Activated T-cell treated with anti-CD3 and anti-CD28 coated beads, Interleukin-2, amount 50 U/mL, for 24 hours (primary cell): ENCODE results near the gene RELB.

Experiments
- DNase-seq: peaks from one replicate; pipeline ENCODE4 v3.0.0-alpha.2; 2020
- H3K27ac Mint-ChIP-seq: 2 replicates; pipeline ENCODE4 v1.8.0; 2020; ENCODE audit warnings: mild to moderate bottlenecking, mixed read lengths
- H3K27me3 Mint-ChIP-seq: 2 replicates; pipeline ENCODE4 v1.8.0; 2020; ENCODE audit warnings: mixed read lengths
- H3K36me3 Mint-ChIP-seq: 2 replicates; pipeline ENCODE4 v1.8.0; 2020; ENCODE audit warnings: low read depth, mixed read lengths
- H3K4me1 Mint-ChIP-seq: 2 replicates; pipeline ENCODE4 v1.8.0; 2020; ENCODE audit warnings: low read depth, mixed read lengths
- H3K4me3 Mint-ChIP-seq: 2 replicates; pipeline ENCODE4 v1.8.0; 2020; ENCODE audit warnings: mild to moderate bottlenecking, moderate library complexity, mixed read lengths
- H3K9me3 Mint-ChIP-seq: 2 replicates; pipeline ENCODE4 v1.8.0; 2020; ENCODE audit warnings: mixed read lengths

The RELB gene

GRCh38 chr19:45070861-45071544 is 69.7 kb downstream of the RELB start:
- Mint-ChIP-seq H3K27ac (peak overlapping the region; percentile 33), H3K27me3 (no peaks in the 10 kb centered on the region), H3K9me3 (no peaks in the 10 kb centered on the region), H3K4me3 (no peak overlapping the region), H3K4me1 (peaks cover 7% of the 10 kb centered on the region), H3K36me3 (peaks cover 70% of the 10 kb centered on the region)
- no peak for DNase-seq

GRCh38 chr19:45071545-45071938 is 70.3 kb downstream of the RELB start:
- peaks cover 68% of the 10 kb centered on the region for H3K36me3 Mint-ChIP-seq
- DNase-seq, result no peak
- no peak overlapping the region for H3K4me3 Mint-ChIP-seq
- H3K27me3 Mint-ChIP-seq, result no peaks in the 10 kb centered on the region
- peaks cover 9% of the 10 kb centered on the region for H3K4me1 Mint-ChIP-seq
- no peak overlapping the region for H3K27ac Mint-ChIP-seq
- no peaks in the 10 kb centered on the region for H3K9me3 Mint-ChIP-seq

- Mint-ChIP-seq H3K27me3 (no peaks in the 10 kb centered on the region), H3K9me3 (no peaks in the 10 kb centered on the region), H3K36me3 (peaks cover 63% of the 10 kb centered on the region), H3K4me3 (no peak overlapping the region), H3K27ac (no peak overlapping the region), H3K4me1 (peaks cover 16% of the 10 kb centered on the region)
- no peak for DNase-seq
Measured at GRCh38 chr19:45071969-45072790, 70.9 kb downstream of the RELB start.

DNA sequence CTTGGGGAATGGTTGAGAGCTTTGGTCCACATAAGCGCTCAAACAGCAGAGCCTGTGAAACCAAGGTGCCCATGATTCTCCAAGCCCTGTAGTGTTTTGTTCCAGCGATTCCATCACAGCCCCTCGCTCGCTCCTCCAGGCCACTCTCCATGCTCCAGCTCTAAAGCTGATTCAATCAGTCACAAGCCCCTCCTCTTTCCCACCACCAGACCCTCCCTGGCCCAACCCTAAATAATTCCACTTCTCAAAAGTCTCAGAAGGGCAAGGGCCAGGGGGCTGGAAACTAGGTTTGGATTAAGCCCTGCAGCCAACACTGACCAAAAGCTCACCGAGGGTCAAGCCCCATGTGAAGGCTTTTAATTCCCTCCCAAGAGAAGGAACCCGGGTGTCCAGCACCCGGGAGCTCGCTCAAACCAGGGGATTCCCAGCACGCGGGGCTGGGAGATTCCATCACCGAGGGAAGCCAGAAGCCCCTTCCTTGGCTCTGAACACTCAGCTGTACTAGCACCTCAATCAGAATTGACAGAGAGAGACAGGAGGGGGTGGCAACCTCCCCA is 73.6 kb downstream of the RELB start:
- peak overlapping the region; percentile 84 for H3K4me3 Mint-ChIP-seq
- peak overlapping the region; percentile 77 for H3K27ac Mint-ChIP-seq

DNA sequence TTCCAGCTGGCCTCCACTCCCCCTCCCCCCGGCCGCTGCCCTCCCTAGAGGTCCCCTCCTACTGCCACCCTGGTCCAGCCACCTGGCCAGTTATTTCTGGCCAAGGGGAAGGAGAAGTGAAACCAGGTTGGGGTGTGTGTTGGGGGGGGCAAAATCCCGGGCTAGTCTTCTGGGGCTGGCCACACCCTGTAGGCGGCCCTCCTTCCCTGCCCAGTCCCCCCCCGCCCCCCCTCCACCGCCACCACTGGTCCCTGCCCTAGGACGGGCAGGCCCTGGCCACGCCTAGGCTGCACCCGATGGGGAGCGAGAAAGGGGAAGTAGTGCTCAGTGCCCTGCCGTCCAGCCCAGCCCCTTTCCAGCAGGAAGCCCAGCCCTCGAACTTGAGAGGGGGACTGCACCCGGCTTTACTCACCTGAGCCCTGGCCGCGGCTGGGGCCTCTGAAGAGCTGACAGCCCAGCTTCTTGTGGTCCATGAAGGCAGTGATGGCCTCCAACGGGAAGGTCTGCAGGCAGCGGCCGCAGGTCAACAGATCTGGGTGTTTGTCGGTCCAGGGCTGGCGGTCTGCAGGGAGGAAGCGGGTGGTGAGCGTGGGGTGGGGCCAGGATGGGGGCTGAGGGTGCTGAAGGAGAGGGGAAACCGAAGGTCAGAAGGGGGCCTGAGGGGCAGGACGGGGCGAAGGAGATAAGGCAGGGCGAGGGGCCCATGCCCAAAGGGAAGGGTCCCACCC is 74.2 kb downstream of the RELB start:
- Mint-ChIP-seq H3K27me3 (no peaks in the 10 kb centered on the region), H3K4me3 (peak overlapping the region; percentile 84), H3K9me3 (no peaks in the 10 kb centered on the region), H3K36me3 (peaks cover 48% of the 10 kb centered on the region), H3K4me1 (peaks cover 35% of the 10 kb centered on the region), H3K27ac (peak overlapping the region; percentile 73)
- peak; percentile 55 for DNase-seq

More for the DNA sequence above, 73.6 kb downstream of the RELB start:
- no peak for DNase-seq
- H3K9me3 Mint-ChIP-seq, result no peaks in the 10 kb centered on the region
- peaks cover 50% of the 10 kb centered on the region for H3K36me3 Mint-ChIP-seq
- peaks cover 29% of the 10 kb centered on the region for H3K4me1 Mint-ChIP-seq
- H3K27me3 Mint-ChIP-seq, result no peaks in the 10 kb centered on the region

DNA sequence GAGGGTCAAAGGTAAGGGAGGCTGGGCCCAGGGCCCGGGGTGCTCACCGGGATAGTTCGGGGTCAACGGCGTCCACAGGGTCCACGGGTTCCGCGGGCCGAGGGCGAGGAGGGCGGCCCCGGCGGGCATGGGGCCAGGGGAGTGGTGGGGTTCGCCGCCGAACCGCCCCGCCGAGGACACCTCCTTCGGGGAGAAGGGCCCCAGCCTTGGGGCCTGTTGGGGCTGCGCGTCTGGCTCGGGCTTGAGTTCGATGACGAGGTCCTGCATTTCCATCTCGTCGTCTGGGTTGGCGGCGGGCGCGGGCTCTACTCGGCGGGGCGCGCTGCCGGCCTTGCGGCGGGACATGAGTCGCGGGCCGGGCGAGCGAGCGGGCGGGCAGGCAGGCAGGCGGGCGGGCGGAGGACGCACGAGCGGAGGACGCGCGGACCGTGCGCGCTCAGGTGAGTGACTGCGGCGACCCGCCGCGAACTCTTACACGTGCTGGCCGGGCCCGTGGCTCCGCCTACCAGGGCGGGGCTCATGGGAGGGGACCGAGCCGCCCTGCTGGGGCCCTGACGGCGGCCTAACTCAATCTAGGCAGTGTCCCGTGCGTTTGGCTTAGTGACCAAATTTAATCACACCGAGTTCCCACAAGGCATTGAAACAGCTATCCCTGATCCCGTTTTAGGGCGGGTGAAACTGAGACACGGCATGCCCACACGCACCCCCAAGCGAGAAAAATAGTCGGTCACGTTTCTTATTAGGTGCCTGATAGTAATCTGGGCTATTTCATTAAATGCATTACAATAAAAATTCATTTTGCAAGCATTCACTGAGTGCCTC is 75.0 kb downstream of the RELB start, which contains the start of gene ZNF296:
ZNF296 (minus strand) TSS at position 450 of the 822 bp plus-strand sequence; CDS start at position 345, 105 bp downstream.
- peak; percentile 89 for DNase-seq
- peaks cover 40% of the 10 kb centered on the region for H3K4me1 Mint-ChIP-seq
- H3K4me3 Mint-ChIP-seq, result peak within 1 kb of the TSS; percentile 84
- peak within 1 kb of the TSS; percentile 82 for H3K27ac Mint-ChIP-seq
- peaks cover 46% of the 10 kb centered on the region for H3K36me3 Mint-ChIP-seq
- H3K9me3 Mint-ChIP-seq, result no peaks in the 10 kb centered on the region
- H3K27me3 Mint-ChIP-seq, result no peaks in the 10 kb centered on the region

DNA sequence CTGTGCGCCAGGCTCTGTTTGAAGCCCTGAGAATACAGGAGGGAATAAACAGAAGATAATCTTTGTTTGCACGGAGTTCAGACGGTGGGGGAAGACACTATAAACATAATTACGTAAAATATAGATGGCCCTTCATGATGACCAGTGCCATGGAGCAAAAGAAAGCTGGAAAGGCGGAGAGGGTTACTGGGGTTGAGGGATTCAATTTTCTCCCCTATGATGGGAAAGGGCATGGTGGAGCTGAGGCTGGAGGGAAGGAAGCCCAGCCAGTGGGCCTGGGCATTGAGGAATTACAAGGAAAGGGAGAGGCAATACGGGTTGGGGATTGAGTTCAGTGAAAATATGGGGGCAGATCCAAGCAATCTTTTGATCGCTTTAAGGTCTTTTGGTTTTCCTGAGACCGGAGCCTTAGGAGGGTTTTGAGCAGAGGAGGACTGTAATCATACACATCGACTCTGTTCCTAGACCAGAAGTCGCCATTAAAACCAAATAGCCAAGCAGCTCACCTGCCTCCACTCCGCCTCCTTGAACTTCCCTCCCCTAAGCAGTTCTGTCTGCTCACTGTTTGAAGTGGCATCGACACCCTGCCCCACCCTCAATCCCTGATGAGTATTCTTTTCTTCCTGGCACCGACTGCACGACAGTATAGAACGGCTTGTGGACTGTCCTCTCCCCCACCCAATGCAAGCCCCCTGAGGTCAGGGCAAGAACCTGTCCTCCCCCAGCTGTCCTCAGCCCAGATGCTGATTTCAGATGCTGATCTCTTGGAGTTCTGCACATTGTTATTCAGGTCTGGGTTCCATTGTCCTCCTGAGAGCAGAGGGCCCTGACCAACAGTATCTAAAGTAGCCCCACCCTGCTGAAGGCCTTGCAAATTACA is 75.8 kb downstream of the RELB start:
- H3K4me3 Mint-ChIP-seq, result peak overlapping the region; percentile 84
- peaks cover 48% of the 10 kb centered on the region for H3K4me1 Mint-ChIP-seq
- peak overlapping the region; percentile 82 for H3K27ac Mint-ChIP-seq
- H3K9me3 Mint-ChIP-seq, result no peaks in the 10 kb centered on the region
- DNase-seq, result no peak
- no peaks in the 10 kb centered on the region for H3K27me3 Mint-ChIP-seq
- peaks cover 48% of the 10 kb centered on the region for H3K36me3 Mint-ChIP-seq

GRCh38 chr19:45078390-45079062 is 77.3 kb downstream of the RELB start:
- Mint-ChIP-seq H3K27me3 (no peaks in the 10 kb centered on the region), H3K9me3 (no peaks in the 10 kb centered on the region), H3K4me1 (peaks cover 52% of the 10 kb centered on the region), H3K4me3 (peak overlapping the region; percentile 98), H3K36me3 (peaks cover 52% of the 10 kb centered on the region), H3K27ac (peak overlapping the region; percentile 79)
- DNase-seq, result no peak

- H3K9me3 Mint-ChIP-seq, result no peaks in the 10 kb centered on the region
- H3K36me3 Mint-ChIP-seq, result peaks cover 53% of the 10 kb centered on the region
- DNase-seq, result peak; percentile 93
- H3K27ac Mint-ChIP-seq, result peak within 1 kb of the TSS; percentile 94
- H3K27me3 Mint-ChIP-seq, result no peaks in the 10 kb centered on the region
- peak within 1 kb of the TSS; percentile 98 for H3K4me3 Mint-ChIP-seq
- peaks cover 52% of the 10 kb centered on the region for H3K4me1 Mint-ChIP-seq
Measured at GRCh38 chr19:45079063-45079910, 78.0 kb downstream of the RELB start, which contains the start of gene GEMIN7. Gene GEMIN7, plus strand, starts transcription at chr19:45079260. Its CDS starts 10,855 bp downstream, at chr19:45090115.

DNA sequence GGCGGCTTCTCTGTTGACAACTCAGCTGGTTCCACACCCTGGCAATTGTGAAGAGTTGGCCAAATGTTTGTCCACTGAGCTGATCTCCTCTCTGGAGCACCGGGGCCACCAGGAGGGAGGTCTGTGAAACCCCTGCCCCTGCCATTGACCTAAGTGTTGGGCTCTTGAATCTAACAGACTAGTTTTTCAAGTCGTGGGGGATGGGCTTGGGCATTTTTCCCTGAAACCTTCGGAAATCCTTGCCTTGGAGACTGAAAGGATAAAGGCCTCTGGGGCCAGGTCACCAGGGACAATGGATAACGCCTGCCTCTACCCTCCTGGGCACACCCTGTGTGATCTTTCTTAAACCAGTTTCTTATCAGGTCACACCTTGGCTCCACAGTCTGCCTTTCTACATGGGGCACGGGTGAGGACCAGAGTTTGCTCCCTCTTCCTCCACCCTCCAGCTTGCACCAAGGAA is 78.7 kb downstream of the RELB start:
- Mint-ChIP-seq H3K4me3 (peak overlapping the region; percentile 98), H3K27me3 (no peaks in the 10 kb centered on the region), H3K9me3 (no peaks in the 10 kb centered on the region), H3K36me3 (peaks cover 50% of the 10 kb centered on the region), H3K27ac (peak overlapping the region; percentile 94), H3K4me1 (peaks cover 46% of the 10 kb centered on the region)
- DNase-seq, result no peak

- Mint-ChIP-seq H3K27me3 (no peaks in the 10 kb centered on the region), H3K27ac (peak overlapping the region; percentile 42), H3K4me3 (no peak overlapping the region), H3K36me3 (peaks cover 63% of the 10 kb centered on the region), H3K4me1 (peaks cover 49% of the 10 kb centered on the region), H3K9me3 (no peaks in the 10 kb centered on the region)
- no peak for DNase-seq
Measured at GRCh38 chr19:45082170-45082569, 80.9 kb downstream of the RELB start.

DNA sequence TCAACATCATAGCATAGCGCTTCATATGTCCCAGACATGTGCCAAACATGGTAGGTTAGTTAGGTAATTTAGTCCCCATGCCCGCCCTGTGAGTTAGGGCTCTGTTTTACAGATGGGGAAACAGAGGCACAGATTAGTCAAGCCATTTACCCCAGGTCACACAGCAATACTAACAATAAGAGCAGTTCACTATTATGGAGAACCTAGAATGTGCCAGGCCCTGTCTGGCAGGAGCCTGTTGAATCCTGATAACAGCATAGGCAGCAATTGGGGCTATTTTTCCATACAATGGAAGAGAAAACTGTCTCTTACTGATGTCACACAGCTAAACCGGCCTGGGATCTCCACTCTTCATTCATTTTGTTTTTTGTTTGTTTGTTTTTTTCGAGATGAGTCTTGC is 85.2 kb downstream of the RELB start:
- Mint-ChIP-seq H3K36me3 (peaks cover 83% of the 10 kb centered on the region), H3K27me3 (no peaks in the 10 kb centered on the region), H3K27ac (peak overlapping the region; percentile 70), H3K4me1 (peaks cover 41% of the 10 kb centered on the region), H3K4me3 (no peak overlapping the region), H3K9me3 (no peaks in the 10 kb centered on the region)
- DNase-seq, result no peak
